ENCODE data around the gene USP3. TPM values are rescaled to one million over a fixed set of nuclear protein-coding genes. Genes with fewer than 3 reads are reported as not detected.

USP3 gene
- total RNA-seq, 1 experiment from 2014 or later, result 70.2 TPM

- peaks cover 5% of the 10 kb centered on the region for H3K36me3 Mint-ChIP-seq (ENCODE audit: insufficient read depth, unreplicated experiment)
- H3K4me3 Mint-ChIP-seq (ENCODE audit: unreplicated experiment), result no peak overlapping the region
- ChIA-PET CTCF (interaction anchor here (1.3 to 3.1 kb wide), 4 partner anchors 15 to 119 kb away, joined by 3 to 19 read pairs (median 13); no protein-coding TSS in a partner anchor), POLR2A (interaction anchor here (3.4 to 6.7 kb wide), 4 partner anchors 15 to 34 kb away, joined by 29 to 222 read pairs (median 42); partner anchors contain the start of gene USP3)
- H3K9me3 Mint-ChIP-seq (ENCODE audit: unreplicated experiment), result no peaks in the 10 kb centered on the region
- H3K27ac Mint-ChIP-seq (ENCODE audit: low read depth, unreplicated experiment), result no peak overlapping the region
- peaks cover 16% of the 10 kb centered on the region for H3K4me1 Mint-ChIP-seq (ENCODE audit: insufficient read depth, unreplicated experiment)
- no peak for TF ChIP-seq CTCF (IDR thresholded peaks at IDR 0.05; ENCODE audit: unreplicated experiment)
- no peaks in the 10 kb centered on the region for H3K27me3 Mint-ChIP-seq (ENCODE audit: insufficient read depth, unreplicated experiment)
- peak; percentile 56 for DNase-seq (ENCODE audit: unreplicated experiment)
- intact Hi-C loops (cut with micrococcal nuclease), result no loop called here
- no TSS peak for BruUV-seq (replicated peaks)
Observed at GRCh38 chr15:63481105-63481810, 23.1 kb upstream of the USP3 start.

GRCh38 chr15:63482874-63483323 is 21.5 kb upstream of the USP3 start:
- H3K27ac Mint-ChIP-seq (ENCODE audit: low read depth, unreplicated experiment), result peak overlapping the region; percentile 84
- no peak for TF ChIP-seq CTCF (IDR thresholded peaks at IDR 0.05; ENCODE audit: unreplicated experiment)
- no peaks in the 10 kb centered on the region for H3K27me3 Mint-ChIP-seq (ENCODE audit: insufficient read depth, unreplicated experiment)
- TSS peak; percentile 73 for BruUV-seq (replicated peaks)
- peak overlapping the region; percentile 57 for H3K4me3 Mint-ChIP-seq (ENCODE audit: unreplicated experiment)
- ChIA-PET CTCF (interaction anchor here (0.7 to 3.1 kb wide), 7 partner anchors 13 to 117 kb away, joined by 3 to 19 read pairs (median 9); no protein-coding TSS in a partner anchor), POLR2A (interaction anchor here (0.6 to 6.7 kb wide), 17 partner anchors 9 to 596 kb away, joined by 3 to 222 read pairs (median 10); partner anchors contain the start of genes FBXL22, RPS27L and USP3)
- no peaks in the 10 kb centered on the region for H3K9me3 Mint-ChIP-seq (ENCODE audit: unreplicated experiment)
- H3K36me3 Mint-ChIP-seq (ENCODE audit: insufficient read depth, unreplicated experiment), result peaks cover 3% of the 10 kb centered on the region
- H3K4me1 Mint-ChIP-seq (ENCODE audit: insufficient read depth, unreplicated experiment), result peaks cover 24% of the 10 kb centered on the region
- intact Hi-C loops (cut with micrococcal nuclease), result loop anchor here (1.0 kb wide), 1 partner anchor 20 kb away; no protein-coding TSS in a partner anchor
- DNase-seq (ENCODE audit: unreplicated experiment), result peak; percentile 72

GRCh38 chr15:63483521-63484371 is 20.6 kb upstream of the USP3 start:
- Mint-ChIP-seq H3K4me1 (ENCODE audit: insufficient read depth, unreplicated experiment) (peaks cover 24% of the 10 kb centered on the region), H3K36me3 (ENCODE audit: insufficient read depth, unreplicated experiment) (no peaks in the 10 kb centered on the region), H3K9me3 (ENCODE audit: unreplicated experiment) (no peaks in the 10 kb centered on the region), H3K27me3 (ENCODE audit: insufficient read depth, unreplicated experiment) (no peaks in the 10 kb centered on the region), H3K4me3 (ENCODE audit: unreplicated experiment) (peak overlapping the region; percentile 57), H3K27ac (ENCODE audit: low read depth, unreplicated experiment) (peak overlapping the region; percentile 84)
- no TSS peak for BruUV-seq (replicated peaks)
- intact Hi-C loops (cut with micrococcal nuclease), result loop anchor here (1.0 kb wide), 1 partner anchor 20 kb away; no protein-coding TSS in a partner anchor
- ChIA-PET POLR2A (interaction anchor here (0.6 to 6.7 kb wide), 21 partner anchors 8 to 610 kb away, joined by 3 to 222 read pairs (median 6); partner anchors contain the start of genes CIAO2A, FBXL22, RPS27L and USP3), CTCF (interaction anchor here (0.6 to 3.1 kb wide), 8 partner anchors 12 to 116 kb away, joined by 3 to 19 read pairs (median 6); no protein-coding TSS in a partner anchor)
- no peak for TF ChIP-seq CTCF (IDR thresholded peaks at IDR 0.05; ENCODE audit: unreplicated experiment)
- peak; percentile 91 for DNase-seq (ENCODE audit: unreplicated experiment)

All from MCF 10A (cell line).